ENCODE results near the gene SESN1.
"Not testable (repeated sequence)": the region's sequence is repeated elsewhere in the genome, so short reads cannot be mapped to it uniquely, and the experiment has no call there.

SESN1 gene

GRCh38 chr6:109092074-109092473 lies 2.6 kb downstream of the SESN1 start:
- TF ChIP-seq CTCF (IDR thresholded peaks at IDR 0.05; ENCODE audit: extremely low read depth, missing control alignments), result no peak
- no peak for DNase-seq (ENCODE audit: low spot score)

- DNase-seq (ENCODE audit: low spot score), result no peak
- no peak for TF ChIP-seq CTCF (IDR thresholded peaks at IDR 0.05; ENCODE audit: extremely low read depth, missing control alignments)
Measured at GRCh38 chr6:109091314-109092024, 3.2 kb downstream of the SESN1 start.

- TF ChIP-seq CTCF (IDR thresholded peaks at IDR 0.05; ENCODE audit: extremely low read depth, missing control alignments), result no peak
Measured at GRCh38 chr6:109088995-109089394, 5.7 kb downstream of the SESN1 start.

GRCh38 chr6:109087661-109088264 lies 6.9 kb downstream of the SESN1 start:
- no peak for TF ChIP-seq CTCF (IDR thresholded peaks at IDR 0.05; ENCODE audit: extremely low read depth, missing control alignments)
- no peak for DNase-seq (ENCODE audit: low spot score)

More at GRCh38 chr6:109088995-109089394, 5.7 kb downstream of the SESN1 start:
- DNase-seq (ENCODE audit: low spot score), result no peak

- DNase-seq (ENCODE audit: low spot score), result not testable (repeated sequence)
Measured at GRCh38 chr6:109084146-109084545, 10.5 kb downstream of the SESN1 start.

- TF ChIP-seq CTCF (IDR thresholded peaks at IDR 0.05; ENCODE audit: extremely low read depth, missing control alignments), result no peak
- DNase-seq (ENCODE audit: low spot score), result no peak
Measured at GRCh38 chr6:109083657-109084056, 11.0 kb downstream of the SESN1 start.

- no peak for DNase-seq (ENCODE audit: low spot score)
- TF ChIP-seq CTCF (IDR thresholded peaks at IDR 0.05; ENCODE audit: extremely low read depth, missing control alignments), result no peak
Measured at GRCh38 chr6:109082188-109082577, 12.5 kb downstream of the SESN1 start.

All from GM20000 (cell line).